HG02870 (cell line): Measurements from ENCODE around the gene C1QL2.

Experiments
- ATAC-seq: cut with Tn5 transposase; IDR thresholded peaks from one replicate; pipeline ENCODE4 v1.9.1; 2021; ENCODE audit warnings: mild to moderate bottlenecking, moderate library complexity; ENCODE audit not compliant: unreplicated experiment

C1QL2 gene

GRCh38 chr2:119179991-119180390 lies 21.4 kb upstream of the C1QL2 start:
- no peak for ATAC-seq

DNA sequence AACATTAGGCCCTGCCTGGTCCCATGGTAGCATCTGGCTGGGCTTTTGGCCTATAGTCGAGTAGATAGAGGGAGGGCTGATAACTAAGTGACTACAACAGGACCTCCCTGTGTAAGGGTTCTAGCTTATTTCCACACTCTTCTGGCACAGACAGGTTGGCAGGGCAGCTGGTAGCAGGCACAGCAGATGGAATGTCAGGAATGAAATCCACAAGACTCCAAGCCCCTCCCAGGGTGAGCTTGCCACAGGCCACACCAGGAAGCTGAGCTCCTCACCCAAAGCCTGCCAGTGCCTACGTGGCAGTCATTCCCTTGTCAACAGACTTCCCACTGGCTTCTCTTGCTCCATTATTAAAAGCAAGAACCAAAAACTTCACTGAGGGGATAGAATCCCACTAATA lies 20.7 kb upstream of the C1QL2 start:
- ATAC-seq: no peak

GRCh38 chr2:119178776-119179175 lies 20.2 kb upstream of the C1QL2 start:
- ATAC-seq: no peak

GRCh38 chr2:119177838-119178190 lies 19.3 kb upstream of the C1QL2 start:
- ATAC-seq: no peak

DNA sequence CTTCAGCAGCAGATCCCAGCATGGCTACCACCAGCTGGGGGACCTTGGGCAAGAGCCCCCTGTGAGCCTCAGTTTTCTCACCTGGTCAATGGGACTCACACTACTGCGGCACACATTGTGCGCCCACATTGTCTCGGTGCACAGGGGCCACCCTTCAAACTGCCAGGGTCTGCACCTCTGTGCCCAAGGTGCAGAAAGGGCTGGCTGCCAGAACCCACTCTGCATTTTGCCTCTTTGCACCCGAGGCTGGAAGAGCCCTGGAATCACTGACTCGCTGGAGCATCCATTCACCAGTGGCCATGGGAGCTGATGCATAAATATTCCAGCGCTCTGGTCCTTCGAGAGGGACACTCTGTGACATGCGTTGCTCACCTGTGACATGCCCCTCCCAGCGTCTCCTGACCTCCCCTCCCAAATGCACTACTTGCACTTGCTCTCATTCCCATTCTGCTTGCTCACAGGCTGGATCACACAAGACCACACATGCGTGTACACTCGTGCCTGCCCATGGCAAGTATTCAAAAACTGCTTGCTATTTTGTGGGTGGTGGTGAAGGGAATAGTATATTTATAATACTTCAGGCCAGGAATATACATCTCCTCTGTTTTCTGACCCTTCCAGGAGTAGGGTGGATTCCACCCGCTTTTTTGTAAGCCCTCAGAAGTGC lies 18.8 kb upstream of the C1QL2 start:
- ATAC-seq: no peak

DNA sequence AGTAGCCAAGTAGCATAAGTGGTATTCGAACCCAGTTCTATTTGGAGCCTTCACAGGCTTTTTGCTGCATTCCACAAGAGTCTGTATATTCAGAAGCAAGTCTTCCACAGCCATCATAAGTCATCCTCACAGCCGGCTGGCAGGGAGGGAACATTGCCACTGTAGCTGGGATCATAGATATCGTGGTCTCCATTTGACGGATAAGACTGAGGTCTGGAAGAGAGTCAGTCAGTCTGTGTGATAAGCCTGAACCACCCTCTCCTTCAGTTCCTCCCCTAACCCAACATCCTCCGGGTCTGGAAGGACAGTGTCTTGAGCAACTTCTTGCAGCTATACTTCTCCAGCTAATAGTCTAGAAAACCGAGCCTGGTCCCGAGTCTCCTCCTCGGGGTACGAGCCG lies 17.0 kb upstream of the C1QL2 start:
- no peak for ATAC-seq

- no peak for ATAC-seq
Measured at GRCh38 chr2:119174993-119175347, 16.4 kb upstream of the C1QL2 start.

- peak; percentile 60 for ATAC-seq
Measured at GRCh38 chr2:119174216-119174992, 15.9 kb upstream of the C1QL2 start.

GRCh38 chr2:119173556-119174060 lies 15.1 kb upstream of the C1QL2 start:
- no peak for ATAC-seq

DNA sequence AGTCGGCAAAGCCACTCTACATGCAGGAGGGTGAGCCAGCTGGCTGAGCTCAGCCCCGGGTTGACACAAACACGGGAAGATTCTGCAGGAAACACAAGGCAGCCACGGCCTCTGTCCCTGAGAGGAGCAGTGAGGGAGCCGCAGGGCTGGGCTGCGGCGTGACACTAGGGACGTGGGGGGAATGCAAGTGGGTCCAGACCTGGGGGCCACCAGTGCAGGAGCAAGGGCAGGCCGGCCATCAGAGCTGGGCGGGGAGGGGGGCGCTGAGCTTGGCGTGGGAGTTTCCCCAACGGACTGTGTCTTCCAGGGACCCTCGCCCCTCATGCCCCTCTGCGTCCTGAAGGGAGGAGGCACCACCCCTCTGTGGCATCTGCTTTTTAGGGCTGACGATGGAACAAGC lies 12.0 kb upstream of the C1QL2 start:
- ATAC-seq: no peak

GRCh38 chr2:119169717-119170116 lies 11.2 kb upstream of the C1QL2 start:
- no peak for ATAC-seq

GRCh38 chr2:119160361-119160990 lies 1.9 kb upstream of the C1QL2 start:
- no peak for ATAC-seq

DNA sequence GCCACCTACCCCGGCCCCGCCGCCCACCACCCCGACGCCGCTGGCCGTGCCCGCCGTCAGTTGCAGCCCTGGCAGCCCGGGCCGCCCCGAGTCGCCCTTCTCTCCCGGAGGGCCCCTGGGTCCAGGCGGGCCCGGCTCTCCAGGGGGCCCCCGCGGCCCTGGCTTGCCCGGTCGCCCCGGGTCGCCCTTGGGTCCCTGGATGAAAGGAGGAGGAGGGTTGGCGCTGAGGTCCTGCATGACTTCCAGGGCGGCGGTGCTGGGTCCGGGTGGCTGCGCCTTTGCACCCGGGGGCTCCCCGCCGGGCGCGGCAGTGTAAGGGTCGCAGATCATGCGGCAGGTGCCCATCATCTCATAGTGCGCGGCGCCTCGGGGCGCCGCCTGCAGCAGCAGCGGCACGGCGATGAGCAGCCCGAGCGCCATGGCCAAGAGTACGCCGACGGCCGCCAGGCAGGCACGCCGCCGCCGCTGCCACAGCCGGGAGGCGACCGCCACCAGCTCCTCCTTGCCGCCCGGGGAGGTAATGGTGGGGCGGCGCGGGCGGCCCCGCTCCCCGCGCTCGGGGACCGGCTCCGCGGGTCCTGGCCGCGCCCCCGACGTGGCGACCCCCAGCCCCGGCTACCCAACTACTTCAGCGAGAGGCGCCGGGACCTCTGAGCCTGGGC lies 570 bp downstream of the C1QL2 start:
- ATAC-seq: no peak

DNA sequence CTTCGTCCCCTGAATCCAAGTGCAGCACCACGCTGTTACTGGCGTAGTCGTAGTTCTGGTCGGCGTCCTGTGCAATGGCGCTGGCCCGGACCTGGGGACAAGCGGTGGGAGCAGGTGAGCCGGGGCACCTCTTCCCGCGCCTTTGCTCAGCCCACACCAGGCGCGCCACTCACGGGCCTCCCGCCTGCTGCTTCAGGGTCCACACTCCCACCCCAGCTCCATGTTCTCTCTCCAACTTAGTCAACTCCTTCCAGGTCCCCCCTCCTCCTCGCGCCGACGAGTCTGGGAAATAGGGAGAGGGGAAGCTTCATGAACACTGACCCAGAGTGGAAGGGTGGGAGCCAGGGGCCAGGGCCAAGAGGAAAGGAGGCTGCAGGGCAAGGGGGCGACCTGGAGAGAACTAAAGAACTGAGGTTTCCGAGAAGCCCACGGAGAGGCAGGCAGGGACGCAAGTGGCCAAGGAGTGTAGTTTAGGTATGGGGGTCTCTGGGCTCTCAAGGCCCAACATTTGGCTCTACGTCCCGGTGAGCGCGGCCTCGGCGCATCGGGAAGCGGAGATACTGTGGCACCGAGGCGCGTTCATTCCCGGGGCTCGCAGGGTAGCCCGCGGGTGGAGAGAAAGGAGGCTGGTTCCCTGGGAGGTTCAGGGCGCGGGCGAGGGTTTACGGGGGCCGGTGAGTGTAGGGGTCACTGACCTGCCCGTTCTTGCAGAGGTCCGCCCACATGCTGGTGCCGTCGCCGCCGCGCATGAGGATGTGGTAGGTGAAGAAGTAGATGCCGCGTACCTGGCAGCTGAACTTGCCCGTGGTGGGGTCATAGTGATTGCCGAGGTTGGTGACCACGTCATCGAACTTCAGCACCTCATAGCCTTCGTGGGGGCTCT lies 1.4 kb downstream of the C1QL2 start:
- ATAC-seq: no peak

- no peak for ATAC-seq
Measured at GRCh38 chr2:119156105-119156890, 2.3 kb downstream of the C1QL2 start.

GRCh38 chr2:119155633-119156032 lies 2.9 kb downstream of the C1QL2 start:
- no peak for ATAC-seq

- no peak for ATAC-seq
Measured at GRCh38 chr2:119154076-119154475, 4.5 kb downstream of the C1QL2 start.

GRCh38 chr2:119149611-119150010 lies 8.9 kb downstream of the C1QL2 start:
- no peak for ATAC-seq

- no peak for ATAC-seq
Measured at GRCh38 chr2:119147776-119148715, 10.5 kb downstream of the C1QL2 start.
